ENCODE measurements around the gene MAGI1. TPM values are rescaled to one million over a fixed set of nuclear protein-coding genes. Genes with fewer than 3 reads are reported as not detected.
"Not testable (repeated sequence)": the region's sequence is repeated elsewhere in the genome, so short reads cannot be mapped to it uniquely, and the experiment has no call there.

The MAGI1 gene
- polyA plus RNA-seq, 1 donor: 14.9 TPM

DNA sequence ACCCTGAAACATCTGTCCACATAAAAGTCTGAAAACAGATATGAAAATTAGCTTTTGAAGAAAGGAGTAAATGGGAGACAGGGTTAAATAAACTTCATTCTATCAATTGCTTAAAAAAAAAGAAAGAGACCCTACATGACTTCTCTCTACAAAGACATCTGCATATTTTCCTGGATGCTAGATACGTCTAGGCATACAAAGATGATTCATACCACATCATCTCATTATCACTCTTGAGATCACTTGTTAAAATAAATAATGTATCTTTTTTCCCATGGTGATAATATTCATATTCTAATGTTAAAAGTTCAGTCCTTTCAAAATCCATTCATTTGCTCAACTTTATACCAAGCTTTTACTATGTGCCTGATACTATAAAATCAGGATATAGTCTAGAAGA lies 295.8 kb downstream of the MAGI1 start:
- DNase-seq: no peak

DNA sequence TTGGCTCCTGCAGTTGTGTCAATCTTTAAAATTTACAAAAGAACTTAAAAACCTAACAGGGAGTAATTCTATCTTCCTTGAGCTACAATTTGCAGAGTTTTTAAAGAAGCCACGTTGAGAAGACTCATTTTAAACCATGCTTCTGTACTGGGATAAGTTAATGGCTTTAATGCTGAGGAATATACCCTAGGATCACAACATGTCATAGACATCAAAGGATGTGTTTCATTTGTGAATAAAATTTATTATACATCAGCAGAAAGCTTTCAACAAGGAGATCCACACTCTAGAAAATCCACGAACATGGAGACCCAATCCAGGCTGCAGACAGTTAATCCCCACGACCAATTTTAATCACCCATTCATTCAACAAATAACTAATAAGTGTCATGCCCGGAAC lies 297.2 kb downstream of the MAGI1 start:
- DNase-seq: no peak

DNA sequence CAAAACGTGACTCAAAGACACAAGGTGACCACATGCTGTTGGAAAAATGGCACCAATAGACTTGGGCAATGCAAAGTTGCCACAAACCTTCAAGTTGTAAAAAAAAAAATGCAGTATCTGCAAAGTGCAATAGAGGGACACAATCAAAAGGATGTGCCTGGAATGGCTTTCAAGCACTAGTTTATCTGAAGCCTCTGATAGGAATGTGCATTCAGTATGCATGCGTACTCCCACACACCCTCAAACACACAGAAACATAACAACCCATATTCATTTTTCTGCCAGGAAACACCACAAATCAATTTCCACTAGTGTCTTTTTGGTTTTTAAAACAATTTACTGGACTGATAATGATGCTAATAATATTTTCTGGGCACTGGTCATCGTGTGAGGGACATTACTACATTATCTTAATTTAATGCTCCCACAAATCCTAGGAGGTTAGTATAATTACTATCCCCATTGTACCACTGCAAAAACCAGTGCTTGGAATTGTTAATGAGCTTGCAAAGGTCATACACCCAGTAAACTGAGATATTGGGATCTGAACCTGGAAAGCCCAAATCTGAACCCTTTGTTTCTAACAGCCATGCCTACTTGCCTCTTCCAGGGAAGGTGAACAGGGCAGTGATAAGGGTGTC lies 298.7 kb downstream of the MAGI1 start:
- DNase-seq: no peak

DNA sequence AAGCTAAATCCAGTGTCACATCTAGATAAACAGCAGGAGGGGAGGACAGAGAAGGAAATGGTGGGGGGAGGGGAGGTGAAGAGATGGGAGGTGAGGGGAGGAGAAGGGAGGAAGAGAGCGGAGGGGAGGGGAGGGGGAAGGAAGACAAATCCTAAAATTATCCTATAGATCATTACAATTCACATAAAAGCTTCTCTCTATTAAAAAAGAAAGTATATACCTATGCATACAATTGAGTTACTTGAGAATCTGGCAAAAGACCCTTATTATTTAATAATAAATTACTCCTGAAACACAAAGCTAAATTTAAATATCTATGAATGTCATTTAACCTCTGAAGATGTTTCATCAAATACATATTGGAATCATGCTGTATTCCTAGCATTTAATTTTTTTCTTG lies 303.9 kb downstream of the MAGI1 start:
- no peak for DNase-seq

DNA sequence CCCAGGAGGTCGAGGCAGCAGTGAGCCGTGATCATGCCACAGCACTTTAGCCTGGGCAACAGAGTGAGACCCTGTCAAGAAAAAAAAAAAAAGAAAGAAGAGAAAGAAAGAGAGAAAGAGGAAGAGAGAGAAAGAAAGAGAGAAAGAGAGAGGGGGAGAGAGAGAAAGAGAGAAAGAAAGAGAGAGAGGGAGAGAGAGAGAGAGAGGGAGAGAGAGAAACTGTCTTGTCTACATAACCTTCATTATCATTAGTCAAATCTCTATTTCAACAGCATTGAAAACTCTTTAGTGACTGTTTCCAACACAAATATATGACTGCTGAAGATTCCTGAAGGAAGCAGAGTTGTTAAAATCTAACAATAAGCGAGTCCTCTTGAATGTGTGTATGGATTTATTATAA lies 304.3 kb downstream of the MAGI1 start:
- DNase-seq: no peak

DNA sequence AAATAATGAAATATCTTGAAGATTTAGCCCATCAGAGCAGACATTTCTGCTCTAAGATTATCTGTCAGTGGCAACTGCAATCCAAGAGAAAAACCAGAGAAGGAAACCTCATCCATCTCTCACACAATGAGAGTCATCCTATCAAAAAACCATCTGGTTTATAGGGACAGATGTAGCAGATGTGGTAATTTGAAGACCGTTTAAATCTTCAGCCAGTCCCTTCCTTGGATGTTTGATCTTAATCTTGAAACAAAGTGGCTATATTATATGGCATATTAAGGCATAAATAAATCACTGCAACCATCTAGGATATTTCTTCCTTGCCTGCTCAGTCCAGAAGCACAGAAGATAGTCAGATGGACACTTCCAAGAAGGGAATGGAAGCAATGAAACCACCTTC lies 305.3 kb downstream of the MAGI1 start:
- DNase-seq: no peak

DNA sequence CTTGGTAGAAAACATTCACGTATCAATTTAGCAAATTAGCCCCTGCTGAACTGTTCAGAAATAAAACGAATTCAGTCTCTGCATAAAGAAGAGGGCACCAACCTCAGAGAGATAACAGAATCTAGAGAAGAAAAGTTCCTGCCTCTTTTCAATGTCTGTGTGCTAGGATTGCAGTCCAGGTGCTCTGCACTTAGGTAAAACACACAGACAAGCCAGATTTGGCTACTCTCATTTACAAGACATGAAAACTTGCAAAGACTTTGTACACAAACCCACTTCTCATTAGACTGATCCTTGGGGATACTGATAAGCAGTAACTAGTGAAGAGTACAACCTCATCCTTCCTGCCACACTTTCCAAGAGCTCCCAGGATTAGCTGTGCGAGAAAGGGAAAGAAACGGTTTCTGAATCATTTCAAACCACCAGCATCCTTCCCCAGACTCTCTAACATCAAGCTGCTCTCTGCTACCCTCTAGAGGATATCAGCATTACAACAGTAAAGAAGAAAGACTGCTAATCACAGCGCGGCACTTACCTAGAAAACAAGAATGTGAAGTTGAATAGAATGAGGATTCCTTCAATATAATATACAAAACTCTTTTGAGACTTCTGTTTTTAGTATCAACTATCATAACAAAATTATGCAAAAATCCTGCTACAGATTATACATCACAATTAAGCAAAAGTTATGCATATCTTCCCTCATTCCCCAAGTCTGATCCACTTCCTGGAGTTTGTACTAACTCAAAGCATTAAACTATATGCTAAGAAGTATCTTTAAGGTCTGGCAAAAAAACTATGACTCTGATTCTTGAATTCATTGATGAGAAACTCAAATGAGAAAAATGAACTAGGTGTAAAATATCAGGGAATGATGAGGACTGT lies 306.4 kb downstream of the MAGI1 start:
- DNase-seq: peak; percentile 73

DNA sequence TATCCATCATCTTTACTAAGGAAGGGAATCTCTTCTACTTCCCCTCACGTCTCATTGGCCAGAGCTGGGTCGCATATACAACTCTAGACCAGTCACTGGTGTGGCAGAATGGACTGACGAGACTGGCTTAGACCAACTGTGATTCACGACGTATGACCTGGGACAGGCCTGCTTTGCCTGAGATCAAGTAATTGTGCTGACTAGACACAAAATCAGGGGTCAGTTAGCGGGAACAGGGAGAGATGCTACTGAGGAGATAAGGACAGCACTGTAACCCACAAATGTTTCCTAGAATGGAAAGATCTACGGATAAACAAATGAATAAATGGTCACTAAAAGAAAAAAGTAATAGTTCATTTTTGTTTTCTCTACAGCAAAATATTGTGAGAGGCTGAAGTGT lies 308.3 kb downstream of the MAGI1 start:
- no peak for DNase-seq

DNA sequence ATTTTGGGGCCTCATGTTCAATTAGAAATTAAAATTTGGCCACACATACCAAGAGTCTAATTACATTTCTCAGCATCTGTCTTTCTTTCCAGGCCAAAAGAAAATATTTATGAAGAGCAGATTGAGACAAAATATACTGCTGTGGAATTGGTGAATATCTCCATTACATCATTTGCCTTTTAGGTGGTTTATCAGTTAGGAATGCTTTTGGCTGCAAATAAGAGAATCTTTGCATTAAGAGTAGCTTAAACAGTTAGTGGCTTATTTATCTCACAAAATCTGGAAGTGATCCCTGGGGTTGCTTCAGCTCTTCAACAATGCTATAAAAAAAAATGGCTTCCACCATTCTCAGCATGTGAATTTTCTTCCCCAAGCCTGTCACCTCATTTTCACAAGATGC lies 308.7 kb downstream of the MAGI1 start:
- DNase-seq: no peak

DNA sequence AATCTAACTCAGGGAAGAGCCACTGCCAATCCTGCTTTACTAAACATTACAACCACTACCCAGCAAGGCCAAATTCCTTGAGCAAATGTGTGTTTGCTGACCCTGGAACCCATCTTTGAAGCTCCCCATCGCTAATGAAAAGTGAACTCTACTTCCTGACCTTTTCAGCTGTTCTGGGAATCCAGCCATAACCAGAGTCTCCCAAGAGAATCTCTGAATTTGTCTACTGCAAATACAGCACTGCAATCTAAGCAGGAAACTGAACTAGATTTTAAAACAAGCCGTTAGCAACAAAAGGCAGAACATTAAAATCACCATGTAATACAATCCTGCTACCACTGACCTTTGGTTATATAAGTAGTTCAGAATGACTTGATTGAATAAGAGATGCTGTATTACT lies 309.2 kb downstream of the MAGI1 start:
- DNase-seq: peak; percentile 74

DNA sequence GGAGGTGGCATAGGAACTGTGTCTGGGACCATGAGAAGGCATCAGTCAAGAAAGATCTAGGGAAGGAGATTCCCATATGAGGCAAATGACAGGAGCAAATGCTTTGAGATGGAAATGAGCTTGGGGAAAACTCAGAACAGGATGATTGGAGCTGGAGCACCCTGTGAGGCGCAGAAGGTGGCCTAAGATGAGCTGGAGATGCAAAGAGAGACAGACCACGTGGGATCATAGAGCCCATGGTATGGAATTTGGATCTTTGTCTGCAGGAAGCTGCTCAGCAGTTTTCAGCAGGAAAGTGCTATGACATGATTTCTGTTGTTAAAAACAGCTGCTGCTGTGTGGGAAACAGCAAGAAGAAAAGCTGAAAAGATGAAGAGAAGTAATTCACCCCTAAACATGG lies 310.6 kb downstream of the MAGI1 start:
- no peak for DNase-seq

DNA sequence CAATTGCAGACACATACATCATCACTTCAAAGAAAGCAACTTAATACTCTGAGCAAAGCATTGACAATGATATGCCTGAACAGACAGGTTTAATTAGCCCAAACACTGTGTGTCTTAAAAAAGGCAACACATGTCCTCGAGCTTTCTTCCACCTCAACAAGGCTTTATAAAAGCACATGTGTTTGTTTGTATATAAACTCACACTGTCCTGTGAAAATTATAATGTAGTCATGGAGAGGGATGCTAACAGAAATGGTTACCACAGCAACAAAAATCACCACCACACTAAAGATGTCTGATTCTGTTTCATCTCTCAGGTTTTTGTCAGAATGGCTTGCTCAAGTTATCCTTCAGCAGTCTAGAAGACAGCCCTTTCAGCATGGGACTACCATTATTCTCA lies 314.7 kb downstream of the MAGI1 start:
- DNase-seq: no peak

DNA sequence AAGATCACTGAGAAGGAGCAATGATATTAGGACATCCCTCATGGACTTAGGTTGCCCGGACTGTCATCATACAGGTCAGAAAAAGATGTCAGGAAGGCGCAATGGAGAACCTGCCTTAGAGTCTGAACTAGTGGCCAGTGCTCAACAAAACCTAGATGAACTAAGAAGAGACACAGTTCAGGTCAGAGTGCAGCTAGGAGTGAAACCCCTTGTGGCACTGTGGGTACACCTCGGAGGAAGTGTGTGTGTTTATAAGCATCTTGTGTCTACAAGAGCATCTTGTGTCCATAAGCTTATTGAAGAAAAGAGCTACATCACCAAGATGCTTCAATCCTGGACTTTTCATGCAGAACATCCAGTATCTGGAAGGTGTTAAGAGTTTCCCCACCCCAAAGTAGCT lies 315.7 kb downstream of the MAGI1 start:
- no peak for DNase-seq

DNA sequence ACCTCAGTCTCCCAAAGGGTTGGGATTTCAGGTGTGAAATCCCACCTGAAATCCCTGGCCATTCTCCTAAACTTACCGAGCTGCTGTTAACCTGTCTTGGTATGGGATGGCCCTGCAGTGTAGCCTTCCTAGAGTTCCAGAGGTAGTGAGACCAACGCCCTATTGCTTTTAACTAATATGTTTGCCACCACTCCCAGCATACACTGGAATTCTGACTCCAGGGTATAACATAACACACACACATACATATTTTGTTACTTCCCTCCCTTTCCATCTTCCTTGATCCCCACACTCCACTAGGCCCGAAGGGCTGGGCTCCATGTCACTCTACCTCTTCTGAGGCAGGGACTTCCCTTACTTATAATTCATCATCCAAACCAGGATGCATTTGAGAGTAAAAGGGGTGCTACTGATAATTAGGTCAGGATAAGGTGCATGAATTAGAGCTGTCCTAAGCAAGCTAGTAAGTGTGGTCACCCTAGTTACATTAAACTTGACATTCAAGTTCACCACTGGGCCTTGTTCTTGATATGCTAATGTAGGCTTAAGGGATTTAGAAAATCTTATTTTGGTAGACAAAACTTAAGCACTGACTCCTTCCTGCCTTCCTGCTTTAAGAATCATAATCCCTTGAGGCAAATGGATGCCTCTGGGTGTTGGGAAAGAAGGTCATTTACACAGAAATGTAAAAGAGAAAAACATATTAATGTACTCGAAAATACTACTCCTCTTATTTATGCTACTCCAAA lies 317.6 kb downstream of the MAGI1 start:
- DNase-seq: no peak

DNA sequence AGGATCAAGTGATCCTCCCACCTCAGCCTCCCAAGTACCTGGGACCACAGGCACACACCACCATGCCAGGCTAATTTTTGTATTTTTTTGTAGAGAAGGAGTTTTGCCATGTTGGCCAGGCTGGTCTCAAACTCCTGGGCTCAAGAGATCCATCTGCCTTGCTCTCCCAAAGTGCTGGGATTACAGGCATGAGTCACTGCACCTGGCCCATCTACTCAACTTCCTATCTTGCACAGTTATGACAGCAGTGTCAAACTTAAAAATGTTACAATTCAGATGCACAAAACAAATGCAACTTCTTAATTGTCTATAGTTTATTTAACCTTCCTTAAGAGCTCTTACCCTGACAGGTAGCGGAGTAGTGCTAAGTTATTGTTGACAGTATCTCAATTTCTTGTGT lies 319.1 kb downstream of the MAGI1 start:
- DNase-seq: not testable (repeated sequence)

DNA sequence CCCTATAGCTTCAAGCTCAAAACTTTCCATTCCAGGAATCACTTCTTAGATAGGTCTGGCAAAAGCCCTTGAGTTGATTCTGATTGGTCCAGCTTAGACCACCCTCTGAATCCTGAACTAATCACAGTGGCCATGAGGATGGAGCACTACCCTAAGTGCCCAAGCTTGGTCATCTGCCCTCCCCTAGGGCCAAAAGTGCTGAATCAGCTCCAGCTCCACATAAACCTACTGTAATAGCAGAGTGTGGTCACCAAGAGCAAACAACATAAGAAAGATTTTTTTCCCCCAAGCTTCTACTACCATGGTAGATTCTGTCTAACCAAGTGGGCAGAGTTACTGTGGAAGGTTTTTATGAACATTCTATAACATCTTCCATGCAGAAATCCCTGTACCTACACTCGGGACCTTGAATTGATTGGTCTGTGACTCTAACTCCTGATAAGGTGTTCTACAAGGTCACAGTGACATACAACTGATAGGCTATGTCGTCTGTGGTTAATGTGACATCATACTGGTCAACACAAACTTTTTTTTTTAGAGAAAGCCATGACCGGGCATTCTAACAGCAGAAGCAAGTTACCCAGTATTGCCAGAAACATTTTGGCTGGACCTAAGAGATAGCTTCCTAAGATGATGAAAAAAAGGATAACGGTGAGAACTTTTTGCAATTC lies 320.9 kb downstream of the MAGI1 start:
- no peak for DNase-seq

DNA sequence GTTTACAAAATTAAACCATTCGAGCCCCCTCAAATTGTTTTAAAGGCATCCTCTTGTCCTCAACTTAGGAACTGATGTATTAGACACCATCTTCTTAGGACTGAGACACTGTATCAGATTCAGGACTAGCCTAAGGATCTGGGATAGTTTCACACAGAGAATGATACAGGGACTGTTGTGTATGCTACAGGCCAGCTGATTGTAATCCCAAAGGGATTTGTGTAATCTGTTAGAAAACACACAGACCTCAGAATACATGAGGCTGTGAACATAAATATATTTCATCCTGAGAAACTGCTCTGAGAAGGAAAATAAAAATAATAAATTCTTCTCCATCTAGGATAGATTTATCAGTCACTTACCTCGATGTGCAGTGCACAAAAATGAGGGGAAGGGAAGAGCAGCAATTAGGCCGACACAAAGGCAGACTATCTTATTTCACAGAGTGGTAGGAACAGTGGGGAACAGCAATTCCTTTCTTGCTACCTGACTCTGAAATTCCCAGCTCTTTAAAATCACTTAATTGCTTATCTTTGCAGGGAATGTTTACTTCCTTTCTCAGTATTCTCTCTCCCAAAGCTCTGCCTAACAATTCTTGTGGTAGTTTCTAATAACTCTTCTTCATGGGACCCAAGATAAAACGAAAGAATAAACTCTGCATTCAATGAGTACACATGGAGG lies 322.5 kb downstream of the MAGI1 start:
- no peak for DNase-seq

DNA sequence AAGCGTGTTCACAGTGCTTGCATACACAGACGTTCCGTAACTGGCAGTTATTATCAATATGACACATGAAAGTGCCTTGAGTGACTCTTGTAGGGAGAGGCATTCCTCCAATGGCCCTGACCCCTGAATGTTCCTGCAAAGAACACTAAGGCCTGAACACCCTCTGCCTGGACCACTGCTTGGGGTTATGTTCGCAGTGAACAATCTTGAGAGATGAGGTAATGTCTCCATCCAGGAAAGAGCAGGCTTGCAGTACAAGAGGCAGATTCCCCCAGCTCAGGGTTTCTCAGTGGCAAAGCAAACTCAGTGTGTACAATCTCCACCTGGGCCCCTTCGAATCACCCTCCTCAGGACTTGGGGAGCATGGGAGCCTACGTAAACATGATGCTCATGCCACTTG lies 324.6 kb downstream of the MAGI1 start:
- no peak for DNase-seq

DNA sequence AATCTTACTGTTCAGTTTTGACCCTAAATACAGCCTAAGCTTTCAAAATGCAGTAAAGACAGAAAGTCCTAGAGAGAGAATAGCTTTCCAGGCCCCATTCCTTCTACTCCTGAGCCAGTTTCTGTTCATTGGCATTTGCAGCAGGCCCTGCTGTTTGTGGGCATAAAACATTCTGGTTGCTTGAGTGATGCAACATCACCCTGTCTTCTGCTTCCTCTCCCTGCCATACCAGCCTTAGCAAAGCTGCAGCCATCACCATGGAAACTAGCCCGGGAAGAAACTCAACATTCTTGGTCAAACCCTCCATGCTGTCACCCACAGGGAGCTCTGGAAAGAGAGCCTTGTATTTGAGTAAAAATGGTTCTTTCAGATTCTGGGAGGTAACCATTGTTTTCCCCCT lies 325.7 kb downstream of the MAGI1 start:
- no peak for DNase-seq

DNA sequence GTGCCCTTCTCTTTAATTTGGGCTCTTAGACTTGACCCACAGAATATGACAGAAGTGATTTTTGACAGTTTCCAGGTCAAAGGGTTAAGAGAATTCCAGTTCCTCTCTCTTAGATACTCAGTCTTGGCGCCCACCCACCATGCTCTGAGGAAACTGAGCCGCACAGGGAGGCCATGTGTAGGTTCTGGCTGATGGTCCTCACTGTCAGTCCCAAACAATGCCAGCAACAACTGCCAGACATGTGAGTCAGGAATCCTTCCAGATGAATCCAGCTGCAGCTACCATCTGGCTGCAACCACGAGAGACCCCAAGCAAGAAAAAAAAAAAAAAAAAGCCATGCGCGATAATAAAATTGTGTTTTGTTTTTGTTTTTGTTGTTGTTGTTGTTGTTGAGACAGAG lies 326.6 kb downstream of the MAGI1 start:
- DNase-seq: peak; percentile 40

DNA sequence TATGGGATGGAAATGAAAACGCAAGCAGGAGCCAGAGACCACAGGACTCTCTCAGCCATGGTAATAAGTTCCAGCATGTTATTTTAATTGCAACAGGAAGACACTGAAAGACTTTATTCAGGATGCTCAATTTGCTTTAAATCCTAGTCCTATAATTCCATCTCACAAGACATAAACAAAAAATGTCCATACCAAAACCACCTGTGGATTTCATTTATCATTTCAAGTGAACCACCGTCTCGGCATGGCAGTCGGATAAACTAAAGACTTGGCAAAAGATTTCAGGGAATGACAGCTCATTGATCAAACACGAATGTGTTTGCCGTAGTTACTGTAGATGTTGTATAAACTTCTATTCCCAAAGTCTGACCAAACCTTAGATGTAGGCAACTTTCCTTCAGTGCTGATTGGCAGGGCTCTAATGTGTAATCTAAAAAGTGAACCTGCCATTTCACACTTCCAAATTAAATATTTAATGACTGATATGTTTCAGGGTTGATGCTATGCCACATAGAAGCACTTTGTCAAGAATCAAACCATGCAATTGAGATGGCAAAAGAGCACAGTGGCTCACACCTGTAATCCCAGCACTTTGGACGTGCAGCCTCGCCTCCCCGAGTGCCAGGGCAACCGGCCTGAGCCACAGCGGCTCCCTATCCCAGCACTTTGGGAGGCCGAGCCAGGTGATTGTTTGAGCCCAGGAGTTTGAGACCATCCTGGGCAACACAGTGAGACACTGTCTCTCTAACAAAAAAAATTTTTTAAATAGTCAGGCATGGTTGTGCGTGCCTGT lies 331.7 kb downstream of the MAGI1 start:
- DNase-seq: no peak

DNA sequence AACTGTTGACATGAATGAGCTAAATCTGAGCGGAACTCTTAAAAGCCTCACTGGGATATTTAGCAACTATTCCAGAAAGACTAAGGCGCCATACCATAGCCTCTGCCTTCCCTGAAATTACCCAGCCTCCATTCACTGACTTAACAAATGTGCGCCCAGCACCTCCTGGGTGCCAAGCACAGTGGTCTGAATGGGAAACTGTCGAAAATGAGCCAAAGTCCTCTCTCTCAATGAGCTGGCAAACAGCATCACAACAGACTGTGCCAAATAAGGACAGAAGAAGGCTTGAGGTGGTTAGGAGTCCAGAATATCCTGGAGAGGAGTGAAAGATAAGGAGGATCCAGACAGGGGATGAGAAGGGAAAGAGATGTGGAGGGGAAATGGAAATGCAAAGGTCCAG lies 332.4 kb downstream of the MAGI1 start:
- DNase-seq: no peak

All from hindlimb muscle (tissue), 1 donor.